Measurements from ENCODE around the gene SMIM36.
"Not testable (repeated sequence)": the region's sequence is repeated elsewhere in the genome, so short reads cannot be mapped to it uniquely, and the experiment has no call there.

Gene SMIM36

DNA sequence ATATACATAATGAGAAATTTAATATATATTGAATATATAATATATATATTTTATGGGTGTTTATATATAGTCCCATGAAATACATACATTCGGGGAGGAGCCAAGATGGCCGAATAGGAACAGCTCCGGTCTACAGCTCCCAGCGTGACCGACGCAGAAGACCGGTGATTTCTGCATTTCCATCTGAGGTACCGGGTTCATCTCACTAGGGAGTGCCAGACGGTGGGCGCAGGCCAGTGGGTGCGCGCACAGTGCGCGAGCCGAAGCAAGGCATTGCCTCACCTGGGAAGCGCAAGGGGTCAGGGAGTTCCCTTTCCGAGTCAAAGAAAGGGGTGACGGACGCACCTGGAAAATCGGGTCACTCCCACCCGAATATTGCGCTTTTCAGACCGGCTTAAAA, 9.6 kb downstream of the SMIM36 start:
- DNase-seq (ENCODE audit: low read depth in 2 of 2), result not testable (repeated sequence)

- DNase-seq (ENCODE audit: low read depth in 2 of 2), result no peak
Observed at GRCh38 chr17:55500103-55500502, 11.1 kb downstream of the SMIM36 start.

- no peak for DNase-seq (ENCODE audit: low read depth in 2 of 2)
Observed at GRCh38 chr17:55496094-55496881, 15.0 kb downstream of the SMIM36 start.

- no peak for DNase-seq (ENCODE audit: low read depth in 2 of 2)
Observed at GRCh38 chr17:55495239-55495638, 16.0 kb downstream of the SMIM36 start.

DNA sequence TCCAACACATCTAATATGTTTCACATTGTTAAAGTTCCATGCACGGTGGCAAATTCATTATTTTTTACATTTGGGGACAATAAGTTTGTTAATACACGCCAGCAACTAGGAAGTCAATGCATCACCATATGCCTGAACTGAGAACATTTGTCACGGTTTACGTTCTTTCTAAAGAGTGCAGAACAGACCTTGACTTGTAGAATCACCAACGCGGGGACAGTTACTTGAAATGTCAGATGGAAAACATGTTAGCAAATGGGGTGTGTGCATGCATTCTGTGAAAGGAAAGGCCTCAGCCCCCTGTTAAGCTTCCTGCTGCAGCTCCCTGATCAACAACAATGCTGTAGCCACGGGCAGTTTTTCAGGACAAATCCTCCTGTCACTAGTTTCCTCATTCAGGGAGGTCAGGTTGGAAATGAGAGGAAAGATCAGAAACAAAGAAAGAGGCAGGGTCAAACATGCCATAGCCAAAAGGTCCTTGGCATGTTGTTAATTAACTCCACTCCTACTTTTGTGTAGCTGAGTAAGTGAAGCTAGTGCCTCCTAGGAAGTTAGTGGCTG, 18.4 kb downstream of the SMIM36 start:
- DNase-seq (ENCODE audit: low read depth in 2 of 2), result no peak

GRCh38 chr17:55490376-55490775, 20.9 kb downstream of the SMIM36 start:
- no peak for DNase-seq (ENCODE audit: low read depth in 2 of 2)

DNA sequence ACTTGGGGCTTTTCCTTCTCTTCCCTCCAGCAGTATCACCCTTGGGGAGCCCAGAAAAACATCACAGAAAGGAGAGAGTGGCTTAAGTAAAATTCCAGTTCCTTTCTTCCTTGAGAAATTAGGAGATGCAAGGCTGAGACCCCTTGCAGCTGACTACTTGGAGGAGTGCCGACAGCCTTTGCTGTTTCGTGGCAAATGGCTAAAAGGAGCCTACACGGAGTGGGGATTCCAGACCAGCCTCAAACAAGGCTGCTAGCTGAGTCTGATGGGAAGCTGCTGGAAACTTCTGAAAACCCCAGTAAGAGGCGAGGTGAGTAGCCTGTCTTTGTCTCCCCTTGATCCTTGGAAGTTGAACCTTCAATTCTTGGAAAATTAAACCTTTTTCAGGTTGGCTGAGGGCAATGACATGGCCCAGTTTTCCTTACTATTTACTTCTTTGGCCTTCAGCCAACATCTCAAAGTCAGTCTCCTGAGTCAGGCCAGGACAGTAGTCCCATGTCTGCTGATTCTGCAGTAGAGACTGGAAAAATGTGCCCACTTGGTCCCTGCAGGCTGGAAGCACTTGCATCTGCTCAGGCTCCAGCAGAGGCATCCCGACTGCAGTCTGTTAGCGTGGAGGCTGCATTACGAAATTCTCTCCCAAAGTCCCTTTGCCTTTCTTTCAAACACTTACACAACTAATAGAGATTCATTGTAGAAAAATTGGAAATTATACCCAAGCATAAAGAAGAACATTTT, 23.4 kb downstream of the SMIM36 start:
- no peak for DNase-seq (ENCODE audit: low read depth in 2 of 2)

DNA sequence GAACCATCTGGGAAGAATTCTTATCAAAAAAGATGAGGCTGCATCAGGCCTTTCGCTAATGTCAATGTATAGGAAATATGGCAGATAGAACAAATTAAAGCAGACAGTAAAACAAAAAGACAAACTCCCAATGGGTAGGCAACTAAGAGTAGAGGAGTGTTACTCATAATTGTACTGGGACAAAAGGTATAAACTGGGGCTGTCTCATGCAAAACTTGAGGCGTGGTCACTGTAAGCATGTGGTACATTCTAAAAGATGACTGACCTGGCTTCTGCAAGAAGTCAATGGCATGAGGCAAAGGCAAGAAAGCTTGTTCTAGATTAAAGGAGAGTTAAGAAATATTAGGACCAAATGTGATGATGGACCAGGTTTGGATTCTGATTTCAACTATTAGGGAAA, 26.7 kb downstream of the SMIM36 start:
- no peak for DNase-seq (ENCODE audit: low read depth in 2 of 2)

- DNase-seq (ENCODE audit: low read depth in 2 of 2), result no peak
Observed at GRCh38 chr17:55482591-55483389, 28.5 kb downstream of the SMIM36 start.

DNA sequence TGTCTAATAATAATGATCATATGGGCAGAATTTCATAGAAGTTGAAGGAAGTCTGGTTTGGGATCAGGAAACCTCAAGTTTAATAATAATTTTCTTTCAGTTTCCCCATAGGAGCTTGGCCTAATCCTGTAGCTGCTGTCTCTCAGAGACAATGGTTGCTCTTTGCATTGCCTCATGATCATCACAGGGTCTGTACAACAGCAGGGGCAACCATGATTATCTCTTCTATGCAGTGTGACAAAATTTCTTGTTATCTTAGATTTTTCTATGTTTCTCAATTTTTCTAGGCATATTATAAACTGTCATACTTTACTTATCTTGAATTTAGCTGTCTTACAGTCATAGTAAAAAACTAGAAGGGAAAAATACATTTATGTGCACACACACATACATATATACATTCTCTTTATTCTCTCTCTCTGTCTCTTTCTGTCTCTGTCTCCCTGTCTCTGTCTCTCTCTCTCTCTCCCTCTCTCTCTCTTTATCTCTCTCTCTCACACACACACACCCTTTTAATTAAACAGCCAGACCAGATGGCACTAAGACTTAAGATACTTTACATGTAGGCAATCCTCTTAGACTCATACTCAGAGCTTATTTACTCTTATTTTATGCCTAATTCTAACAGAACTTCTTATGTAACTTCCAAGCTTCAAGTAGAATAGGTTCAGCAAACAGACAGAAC, 30.5 kb downstream of the SMIM36 start:
- no peak for DNase-seq (ENCODE audit: low read depth in 2 of 2)

GRCh38 chr17:55479903-55480302, 31.3 kb downstream of the SMIM36 start:
- no peak for DNase-seq (ENCODE audit: low read depth in 2 of 2)

GRCh38 chr17:55478971-55479370, 32.3 kb downstream of the SMIM36 start:
- no peak for DNase-seq (ENCODE audit: low read depth in 2 of 2)

DNA sequence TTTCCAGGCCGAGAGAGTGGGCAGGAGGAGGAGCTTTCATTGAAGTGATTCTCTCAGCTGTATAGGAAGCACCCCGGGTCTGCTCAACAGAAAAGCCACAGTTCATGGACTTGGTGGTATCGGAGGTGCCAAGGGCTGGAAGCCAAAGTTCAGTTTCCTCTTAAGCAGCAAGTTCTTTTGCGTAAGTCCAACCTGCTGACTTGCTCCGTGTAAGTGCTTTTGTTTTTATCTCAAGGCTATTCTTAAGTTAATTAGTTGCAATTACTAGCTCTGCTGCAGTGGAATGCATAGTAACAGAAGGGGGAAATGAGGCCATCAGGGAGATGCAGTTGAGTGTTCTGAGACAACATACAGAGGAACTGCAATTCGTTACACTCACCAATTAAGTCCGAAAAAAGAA, 44.6 kb downstream of the SMIM36 start:
- no peak for DNase-seq (ENCODE audit: low read depth in 2 of 2)

DNA sequence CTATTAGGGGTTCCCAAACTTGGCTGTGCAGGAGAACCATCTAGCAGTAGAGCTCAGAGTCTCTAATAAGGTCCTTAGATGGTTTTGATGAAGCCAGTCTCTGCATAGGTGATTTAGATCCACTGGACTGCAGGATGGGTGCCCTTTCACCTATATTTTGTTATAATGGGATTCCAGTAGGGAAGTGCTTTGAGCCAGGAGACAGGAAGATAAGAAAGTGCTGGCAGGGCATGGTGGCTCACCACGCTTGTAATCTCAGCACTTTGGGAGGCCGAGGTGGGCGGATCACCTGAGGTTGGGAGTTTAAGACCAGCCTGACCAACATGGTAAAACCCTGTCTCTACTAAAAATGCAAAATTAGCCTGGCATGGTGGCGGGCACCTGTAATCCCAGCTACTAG, 45.5 kb downstream of the SMIM36 start:
- not testable (repeated sequence) for DNase-seq (ENCODE audit: low read depth in 2 of 2)

- no peak for DNase-seq (ENCODE audit: low read depth in 2 of 2)
Observed at GRCh38 chr17:55463600-55463999, 47.7 kb downstream of the SMIM36 start.

GRCh38 chr17:55462711-55463110, 48.5 kb downstream of the SMIM36 start:
- no peak for DNase-seq (ENCODE audit: low read depth in 2 of 2)

GRCh38 chr17:55462234-55462633, 49.0 kb downstream of the SMIM36 start:
- DNase-seq (ENCODE audit: low read depth in 2 of 2), result no peak

DNA sequence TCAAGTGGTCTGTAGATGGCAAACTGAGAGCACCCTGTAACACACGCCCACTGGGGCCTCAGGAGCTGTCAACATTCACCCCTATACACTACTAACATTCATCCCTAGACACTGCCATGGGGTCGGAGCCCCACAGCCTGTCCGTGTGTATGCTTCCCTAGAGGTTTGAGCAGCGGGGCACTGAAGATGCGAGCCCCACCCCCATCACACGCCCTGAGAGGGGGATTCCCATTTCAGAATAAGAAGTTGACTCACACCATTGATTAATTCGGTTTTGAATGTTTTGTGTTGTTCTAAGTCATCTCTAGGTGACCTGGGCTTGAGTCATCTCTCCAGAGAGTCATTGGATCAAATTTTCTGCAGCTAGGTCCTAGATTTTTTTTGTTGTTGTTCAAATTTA, 52.3 kb downstream of the SMIM36 start:
- DNase-seq (ENCODE audit: low read depth in 2 of 2), result peak; percentile 54

DNA sequence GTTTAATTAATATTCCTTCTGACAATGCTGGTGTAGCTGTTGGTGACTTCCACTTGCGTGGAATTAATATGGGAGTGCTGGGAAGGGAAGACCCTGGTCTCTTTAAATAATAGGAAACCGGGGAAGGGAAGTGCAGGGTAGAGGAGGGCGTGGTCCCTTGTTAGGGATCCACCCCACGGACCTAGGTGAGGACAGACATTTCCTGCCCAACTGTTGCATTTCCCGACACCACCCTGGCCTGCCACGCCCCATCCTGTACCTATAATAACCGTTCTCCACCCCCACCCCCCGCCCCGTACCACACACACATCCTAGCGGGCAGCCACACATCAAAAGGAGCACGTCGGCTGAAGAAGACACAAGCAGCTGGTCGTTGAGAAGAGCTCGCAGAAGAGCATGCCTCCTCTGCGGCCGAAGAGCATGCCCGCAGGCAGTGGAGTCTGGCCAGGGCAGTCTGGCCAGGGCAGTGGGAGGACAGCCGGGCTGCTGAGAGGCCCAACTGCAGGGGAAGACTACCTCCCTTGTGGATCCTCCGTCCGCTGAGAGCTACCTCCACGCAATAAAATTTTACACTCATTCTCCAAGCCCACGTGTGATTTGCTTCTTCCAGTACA, 52.9 kb downstream of the SMIM36 start:
- no peak for DNase-seq (ENCODE audit: low read depth in 2 of 2)

- no peak for DNase-seq (ENCODE audit: low read depth in 2 of 2)
Observed at GRCh38 chr17:55456307-55457240, 54.7 kb downstream of the SMIM36 start.
